ENCODE results near the gene METAP1.

DNA sequence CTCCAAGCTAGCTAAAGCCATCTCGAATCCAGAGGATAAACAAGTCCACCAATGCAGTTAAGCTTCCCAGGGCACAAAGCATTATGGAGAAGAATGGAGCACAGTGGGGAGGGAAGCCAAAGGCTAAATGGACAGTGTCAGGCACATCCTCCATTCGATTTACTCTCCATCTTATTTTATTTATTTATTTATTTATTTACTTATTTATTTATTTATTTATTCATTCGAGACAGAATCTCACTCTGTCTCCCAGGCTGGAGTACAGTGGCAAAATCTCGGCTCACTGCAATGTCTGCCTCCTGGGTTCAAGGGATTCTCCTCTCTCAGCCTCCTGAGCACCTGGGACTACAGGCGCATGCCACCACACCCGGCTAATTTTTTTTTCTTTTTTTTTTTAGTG is 40.3 kb upstream of the METAP1 start:
- no peak for TF ChIP-seq EZH2 (IDR thresholded peaks at IDR 0.05; ENCODE audit: borderline replicate concordance, low read depth, low read length, severe bottlenecking)
- TF ChIP-seq, protein P1, sequence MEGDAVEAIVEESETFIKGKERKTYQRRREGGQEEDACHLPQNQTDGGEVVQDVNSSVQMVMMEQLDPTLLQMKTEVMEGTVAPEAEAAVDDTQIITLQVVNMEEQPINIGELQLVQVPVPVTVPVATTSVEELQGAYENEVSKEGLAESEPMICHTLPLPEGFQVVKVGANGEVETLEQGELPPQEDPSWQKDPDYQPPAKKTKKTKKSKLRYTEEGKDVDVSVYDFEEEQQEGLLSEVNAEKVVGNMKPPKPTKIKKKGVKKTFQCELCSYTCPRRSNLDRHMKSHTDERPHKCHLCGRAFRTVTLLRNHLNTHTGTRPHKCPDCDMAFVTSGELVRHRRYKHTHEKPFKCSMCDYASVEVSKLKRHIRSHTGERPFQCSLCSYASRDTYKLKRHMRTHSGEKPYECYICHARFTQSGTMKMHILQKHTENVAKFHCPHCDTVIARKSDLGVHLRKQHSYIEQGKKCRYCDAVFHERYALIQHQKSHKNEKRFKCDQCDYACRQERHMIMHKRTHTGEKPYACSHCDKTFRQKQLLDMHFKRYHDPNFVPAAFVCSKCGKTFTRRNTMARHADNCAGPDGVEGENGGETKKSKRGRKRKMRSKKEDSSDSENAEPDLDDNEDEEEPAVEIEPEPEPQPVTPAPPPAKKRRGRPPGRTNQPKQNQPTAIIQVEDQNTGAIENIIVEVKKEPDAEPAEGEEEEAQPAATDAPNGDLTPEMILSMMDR (IDR thresholded peaks at IDR 0.05; ENCODE audit: borderline replicate concordance, extremely low read depth, low read length, poor library complexity, severe bottlenecking): no peak
